GM08714 (cell line): ENCODE results near the gene TREM1.

Experiments used
- H3K4me3 ChIP-seq: fragments of 200-500 bp; sonication (Bioruptor generic); 2 replicates; pipeline ENCODE4 v1.5.1; 2014; ENCODE audit warnings: mild to moderate bottlenecking, low read length, inconsistent platforms
- ZNF274 ChIP-seq: IDR thresholded peaks from 2 replicates; pipeline ENCODE4 v1.6.1; 2012; ENCODE audit warnings: mild to moderate bottlenecking, low read depth, low read length

Gene TREM1

DNA sequence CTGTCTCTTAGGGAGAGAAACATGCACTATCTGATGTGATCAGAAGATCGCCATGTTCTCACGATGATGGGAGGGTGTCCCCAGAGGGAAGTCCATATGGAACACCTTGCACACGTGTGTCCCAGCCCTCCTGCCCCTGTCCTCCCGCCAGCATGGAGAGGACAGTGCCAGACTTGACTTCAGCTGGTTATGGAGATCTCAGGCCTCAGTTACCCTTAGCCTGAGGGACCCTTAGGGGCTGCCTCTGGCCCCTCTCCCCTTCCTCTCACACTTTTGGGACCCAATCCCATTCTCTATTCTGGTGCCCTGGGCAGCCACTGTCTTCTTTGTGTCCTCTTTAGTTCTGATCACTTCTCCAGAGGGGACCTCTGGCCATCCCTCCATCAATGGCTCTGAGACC lies 56.8 kb downstream of the TREM1 start:
- H3K4me3 ChIP-seq = no peak overlapping the region
- TF ChIP-seq ZNF274 = no peak

DNA sequence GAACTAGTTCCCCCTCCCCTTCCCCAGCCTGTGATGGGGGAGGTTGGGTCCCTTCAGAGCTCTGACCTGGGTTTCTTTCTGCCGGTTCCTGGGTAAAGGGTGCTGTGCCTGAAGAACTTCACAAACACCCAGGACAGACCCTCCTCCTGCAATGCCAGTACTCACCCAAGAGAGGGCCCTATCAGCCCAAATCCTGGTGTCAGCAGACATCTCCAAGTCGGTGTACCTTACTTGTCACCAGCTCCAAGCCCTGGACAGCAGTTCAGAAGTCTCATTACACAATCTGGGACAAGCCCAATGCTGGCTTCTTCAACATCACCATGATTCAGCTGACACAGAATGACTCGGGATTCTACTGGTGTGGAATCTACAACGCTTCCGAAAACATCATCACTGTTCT lies 57.9 kb downstream of the TREM1 start:
- no peak for TF ChIP-seq ZNF274
- no peak overlapping the region for H3K4me3 ChIP-seq

DNA sequence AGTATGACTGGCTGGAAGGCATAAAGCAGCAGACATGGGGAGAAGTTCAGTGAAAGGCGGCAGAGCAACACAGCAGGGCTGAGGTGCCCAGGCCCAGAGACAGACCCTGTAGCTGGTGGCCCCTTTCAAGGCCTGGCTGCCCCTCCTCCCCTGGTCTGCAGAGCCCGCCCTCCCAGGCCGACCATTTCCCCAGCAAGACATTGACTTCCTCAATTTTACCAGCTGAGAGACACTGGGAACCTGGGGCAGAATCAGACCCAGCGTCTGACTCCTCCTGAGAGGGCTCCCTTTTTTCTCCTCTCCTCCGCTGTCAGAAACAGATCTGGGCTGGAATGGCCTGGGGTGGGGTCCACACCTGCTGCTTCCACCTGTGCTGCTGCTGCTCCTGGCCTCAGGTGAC lies 58.4 kb downstream of the TREM1 start, which contains the start of gene TREML4:
Gene TREML4, plus strand, starts transcription at position 254 of the 400 bp plus-strand sequence. Its CDS starts 79 bp downstream, at position 333.
- no peak for TF ChIP-seq ZNF274
- H3K4me3 ChIP-seq = no peak within 1 kb of the TSS

DNA sequence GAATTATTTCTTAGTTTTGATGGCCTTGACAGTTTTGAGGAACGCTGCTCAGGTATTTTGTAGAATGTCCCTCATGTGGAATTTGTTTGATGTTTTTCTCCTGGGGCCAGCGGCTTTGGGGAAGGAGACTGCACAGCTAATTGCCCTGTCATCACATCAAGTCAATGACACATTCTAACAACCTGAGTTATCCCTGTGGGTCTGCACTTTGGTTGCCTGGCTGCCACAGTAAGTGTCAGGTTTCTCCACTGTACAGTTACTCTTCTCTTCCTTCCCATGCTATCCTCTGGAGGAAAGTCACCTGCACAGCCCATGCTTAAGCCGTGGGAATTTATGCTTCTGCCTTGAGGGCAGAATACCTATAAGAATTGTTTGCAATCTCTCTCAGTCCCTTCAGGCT lies 59.7 kb downstream of the TREM1 start:
- no peak for TF ChIP-seq ZNF274
- H3K4me3 ChIP-seq = no peak overlapping the region

DNA sequence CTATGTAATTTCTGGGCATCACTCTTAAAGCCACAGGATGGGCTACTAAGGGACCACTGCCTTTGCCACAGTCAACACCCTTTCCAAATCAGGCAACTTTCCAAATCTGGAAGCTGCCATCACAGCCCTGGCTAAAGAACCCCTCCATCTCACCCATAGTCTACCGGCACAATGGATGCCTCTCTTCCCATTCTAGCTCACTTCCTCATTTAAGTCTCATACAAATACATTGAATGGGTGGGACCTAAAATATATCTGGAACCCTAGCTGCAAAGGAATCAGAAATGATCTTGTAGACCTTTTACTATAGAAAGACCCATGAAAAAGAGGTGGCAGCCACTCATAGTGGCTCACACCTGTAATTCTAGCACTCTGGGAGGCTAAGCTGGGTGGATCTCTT lies 61.7 kb downstream of the TREM1 start:
- H3K4me3 ChIP-seq = no peak overlapping the region
- TF ChIP-seq ZNF274 = no peak
